Measurements from ENCODE around the gene LCA5L. TPM values are rescaled to one million over a fixed set of nuclear protein-coding genes. Genes with fewer than 3 reads are reported as not detected.

Gene LCA5L
- total and polyA plus RNA-seq, 2 of the 13 experiments (the other 11 are each of a cell fraction or from before 2014, with no cell fraction given): 0.13 to 0.55 TPM

GRCh38 chr21:39385299-39386145, 60.1 kb downstream of the LCA5L start (continued):
- TF ChIP-seq TBL1XR1 (IDR thresholded peaks at IDR 0.05; ENCODE audit: borderline replicate concordance, low read length, partially characterized antibody): no peak
- TF ChIP-seq HOXA3 (CRISPR knock-in tag; IDR thresholded peaks at IDR 0.05): peak; percentile 94
- peak; percentile 69 for TF ChIP-seq RARA (CRISPR knock-in tag; IDR thresholded peaks at IDR 0.05)
- no peak for TF ChIP-seq LCORL (IDR thresholded peaks at IDR 0.05)
- peak; percentile 78 for TF ChIP-seq LCORL (CRISPR knock-in tag; IDR thresholded peaks at IDR 0.05)
- peak; percentile 54; the same call in 1 of the 2 replicates for TF ChIP-seq CBX5 (CRISPR knock-in tag; IDR thresholded peaks at IDR 0.05; ENCODE audit: borderline replicate concordance)
- no peak for TF ChIP-seq PLRG1 (conservative IDR thresholded peaks at IDR 0.05)
- TF ChIP-seq ZNF672 (CRISPR knock-in tag; IDR thresholded peaks at IDR 0.05): no peak
- peak; percentile 48 for TF ChIP-seq ZNF18 (CRISPR knock-in tag; IDR thresholded peaks at IDR 0.05; ENCODE audit: insufficient replicate concordance)
- no peak for TF ChIP-seq HNRNPUL1 (IDR thresholded peaks at IDR 0.05; ENCODE audit: low read depth, low read length)
- no peak for TF ChIP-seq RFX3 (CRISPR knock-in tag; IDR thresholded peaks at IDR 0.05)
- TF ChIP-seq ZNF331 (CRISPR knock-in tag; IDR thresholded peaks at IDR 0.05): peak; percentile 60; the same call in 1 of the 2 replicates
- TF ChIP-seq ZNF563 (CRISPR knock-in tag; IDR thresholded peaks at IDR 0.05): peak; percentile 26; the same call in 1 of the 2 replicates
- no peak for TF ChIP-seq ZXDC (CRISPR knock-in tag; IDR thresholded peaks at IDR 0.05)
- TF ChIP-seq CENPT (CRISPR knock-in tag; IDR thresholded peaks at IDR 0.05; ENCODE audit: low read depth): no peak
- TF ChIP-seq ARID2 (CRISPR knock-in tag; IDR thresholded peaks at IDR 0.05; ENCODE audit: borderline replicate concordance): no peak
- TF ChIP-seq SP4 (CRISPR knock-in tag; IDR thresholded peaks at IDR 0.05): no peak
- TF ChIP-seq CAMTA2 (CRISPR knock-in tag; IDR thresholded peaks at IDR 0.05; ENCODE audit: borderline replicate concordance): no peak
- TF ChIP-seq NAIF1 (CRISPR knock-in tag; IDR thresholded peaks at IDR 0.05; ENCODE audit: borderline replicate concordance): peak; percentile 92
- TF ChIP-seq ARNTL (CRISPR knock-in tag; IDR thresholded peaks at IDR 0.05): peak; percentile 77; the same call in 1 of the 2 replicates
- TF ChIP-seq PCBP2 (optimal IDR thresholded peaks at IDR 0.05; ENCODE audit: low read depth, low read length, poor library complexity, severe bottlenecking): no peak
- peak; percentile 100 for TF ChIP-seq MLXIP (CRISPR knock-in tag; IDR thresholded peaks at IDR 0.05; ENCODE audit: borderline replicate concordance)
